PC-9 (cell line): ENCODE measurements around the gene ABTB2. TPM values are rescaled to one million over a fixed set of nuclear protein-coding genes. Genes with fewer than 3 reads are reported as not detected.
A peak's percentile ranks its signal among the peaks of the same experiment; 100 is the strongest.

Experiments used
- BruUV-seq: library from RNA; stranded (reverse); fragments of 400-500 nt; replicated peaks from 2 replicates; lab custom pipeline; 2021; lab: Mats Ljungman, UMichigan
- CTCF ChIA-PET: fragments of 300-600 bp; sonication (Branson Sonifier 250); formaldehyde crosslinking; loops from one replicate; lab custom pipeline; 2022; ENCODE audit warnings: antibody characterized with exemption; lab: Charles Lee
- POLR2A ChIA-PET: fragments of 300-600 bp; sonication (Branson Sonifier 250); formaldehyde crosslinking; loops from one replicate; lab custom pipeline; 2022; ENCODE audit warnings: antibody characterized with exemption; ENCODE audit not compliant: unreplicated experiment; lab: Charles Lee
- DNase-seq, 2 experiments: peaks; one replicate each; pipeline versions ENCODE4 v3.0.0 to v3.0.0-alpha.2; 2015 to 2022; ENCODE audit warnings: mixed read lengths in 1 of 2
- H2AFZ ChIP-seq: fragments of 200-600 bp; sonication (generic); 2 replicates; pipeline ENCODE4 v1.8.1; 2017; ENCODE audit warnings: antibody characterized with exemption
- H3F3A ChIP-seq: fragments of 200-600 bp; sonication (generic); 2 replicates; pipeline ENCODE4 v1.8.1; 2017; ENCODE audit warnings: antibody characterized with exemption, mild to moderate bottlenecking, low read depth; ENCODE audit not compliant: insufficient read depth
- H3K27ac ChIP-seq: fragments of 200-600 bp; sonication (generic); 2 replicates; pipeline ENCODE4 v1.6.1; 2016; ENCODE audit warnings: mixed run types
- H3K27me3 ChIP-seq: fragments of 200-600 bp; sonication (generic); 2 replicates; pipeline ENCODE4 v1.6.1; 2016; ENCODE audit warnings: low read depth, mixed run types; ENCODE audit not compliant: insufficient read depth
- H3K36me3 ChIP-seq: fragments of 200-600 bp; sonication (generic); 2 replicates; pipeline ENCODE4 v1.6.1; 2016; ENCODE audit warnings: low read depth, mixed run types
- H3K4me1 ChIP-seq: fragments of 200-600 bp; sonication (generic); replicated peaks from 2 replicates; pipeline ENCODE4 v1.6.1; 2016; ENCODE audit warnings: mixed run types; ENCODE audit not compliant: insufficient read depth
- H3K4me2 ChIP-seq: fragments of 200-600 bp; sonication (generic); 2 replicates; pipeline ENCODE4 v1.6.1; 2017; ENCODE audit warnings: mixed run types
- H3K4me3 ChIP-seq: fragments of 200-600 bp; sonication (generic); 2 replicates; pipeline ENCODE4 v1.6.1; 2016; ENCODE audit warnings: mixed run types
- H3K79me2 ChIP-seq: fragments of 200-600 bp; sonication (generic); 2 replicates; pipeline ENCODE4 v1.6.1; 2017; ENCODE audit warnings: low read depth, mixed run types
- H3K9me2 ChIP-seq: fragments of 200-600 bp; sonication (generic); 2 replicates; pipeline ENCODE4 v1.8.1; 2017; ENCODE audit warnings: mild to moderate bottlenecking; ENCODE audit not compliant: insufficient read depth
- H3K9me3 ChIP-seq: fragments of 200-600 bp; sonication (generic); 2 replicates; pipeline ENCODE4 v1.8.1; 2016; ENCODE audit warnings: low read depth; ENCODE audit not compliant: insufficient read depth
- H4K20me1 ChIP-seq: fragments of 200-600 bp; sonication (generic); 2 replicates; pipeline ENCODE4 v1.8.1; 2017; ENCODE audit not compliant: insufficient read depth
- EZH2 ChIP-seq: fragments of 200-600 bp; sonication (generic); IDR thresholded peaks from 2 replicates; pipeline ENCODE4 v1.8.0; 2017; ENCODE audit warnings: antibody characterized with exemption, low read depth
- intact Hi-C: fragments of 100-400 bp; cut with micrococcal nuclease; formaldehyde crosslinking; loops from one replicate; pipeline ENCODE4 v1.10.0; 2022; ENCODE audit not compliant: unreplicated experiment
- total RNA-seq: library from RNA; stranded (reverse); gene quantifications from 2 replicates; pipeline ENCODE4 v1.2.3, GENCODE V29; 2021
- TF ChIP-seq, protein P1 (sequence below): fragments of 200-600 bp; sonication (generic); conservative IDR thresholded peaks from 2 replicates; pipeline ENCODE4 v1.6.1; 2017; ENCODE audit warnings: mixed run types, antibody characterized with exemption, mild to moderate bottlenecking, moderate library complexity

The ABTB2 gene
- total RNA-seq, 1 experiment from 2014 or later = 12.9 TPM

DNA sequence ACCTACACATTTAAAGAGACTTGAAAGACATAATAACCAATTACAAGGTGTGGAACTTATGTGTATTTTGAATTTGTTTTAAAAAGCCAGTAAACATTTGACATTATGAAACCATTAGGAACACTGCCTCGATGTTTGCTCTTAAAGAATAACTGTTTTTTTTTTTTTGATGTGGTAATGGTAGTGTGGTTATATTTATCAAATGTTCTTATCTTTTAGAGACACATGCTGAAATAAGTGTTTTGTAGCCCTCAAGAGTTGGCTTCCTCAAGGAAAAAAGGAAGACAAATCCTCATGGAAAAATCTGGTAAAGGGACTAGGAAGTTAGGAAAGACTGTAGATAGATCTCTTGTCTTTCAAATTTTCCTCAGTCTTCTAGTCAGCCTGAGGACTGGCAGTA, 2.2 kb upstream of the ABTB2 start:
- no peaks in the 10 kb centered on the region for H3K36me3 ChIP-seq
- peaks cover 14% of the 10 kb centered on the region; the same call in 1 of the 2 replicates for H3F3A ChIP-seq
- no peak overlapping the region for H3K27ac ChIP-seq
- H3K79me2 ChIP-seq = peaks cover 27% of the 10 kb centered on the region
- H3K4me2 ChIP-seq = peak overlapping the region; percentile 97; the same call in 1 of the 2 replicates
- ChIA-PET POLR2A (no interaction called here), CTCF (no interaction called here)
- no peak overlapping the region for H2AFZ ChIP-seq
- TF ChIP-seq, protein P1, sequence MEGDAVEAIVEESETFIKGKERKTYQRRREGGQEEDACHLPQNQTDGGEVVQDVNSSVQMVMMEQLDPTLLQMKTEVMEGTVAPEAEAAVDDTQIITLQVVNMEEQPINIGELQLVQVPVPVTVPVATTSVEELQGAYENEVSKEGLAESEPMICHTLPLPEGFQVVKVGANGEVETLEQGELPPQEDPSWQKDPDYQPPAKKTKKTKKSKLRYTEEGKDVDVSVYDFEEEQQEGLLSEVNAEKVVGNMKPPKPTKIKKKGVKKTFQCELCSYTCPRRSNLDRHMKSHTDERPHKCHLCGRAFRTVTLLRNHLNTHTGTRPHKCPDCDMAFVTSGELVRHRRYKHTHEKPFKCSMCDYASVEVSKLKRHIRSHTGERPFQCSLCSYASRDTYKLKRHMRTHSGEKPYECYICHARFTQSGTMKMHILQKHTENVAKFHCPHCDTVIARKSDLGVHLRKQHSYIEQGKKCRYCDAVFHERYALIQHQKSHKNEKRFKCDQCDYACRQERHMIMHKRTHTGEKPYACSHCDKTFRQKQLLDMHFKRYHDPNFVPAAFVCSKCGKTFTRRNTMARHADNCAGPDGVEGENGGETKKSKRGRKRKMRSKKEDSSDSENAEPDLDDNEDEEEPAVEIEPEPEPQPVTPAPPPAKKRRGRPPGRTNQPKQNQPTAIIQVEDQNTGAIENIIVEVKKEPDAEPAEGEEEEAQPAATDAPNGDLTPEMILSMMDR = no peak
- TF ChIP-seq EZH2 = no peak
- H3K9me3 ChIP-seq = no peaks in the 10 kb centered on the region
- H3K4me1 ChIP-seq = peaks cover 25% of the 10 kb centered on the region
- no peak overlapping the region for H3K4me3 ChIP-seq
- no peak for DNase-seq
- peaks cover 18% of the 10 kb centered on the region for H4K20me1 ChIP-seq
- no peaks in the 10 kb centered on the region for H3K9me2 ChIP-seq
- BruUV-seq = no TSS peak
- H3K27me3 ChIP-seq = no peaks in the 10 kb centered on the region
- intact Hi-C loops = no loop called here

DNA sequence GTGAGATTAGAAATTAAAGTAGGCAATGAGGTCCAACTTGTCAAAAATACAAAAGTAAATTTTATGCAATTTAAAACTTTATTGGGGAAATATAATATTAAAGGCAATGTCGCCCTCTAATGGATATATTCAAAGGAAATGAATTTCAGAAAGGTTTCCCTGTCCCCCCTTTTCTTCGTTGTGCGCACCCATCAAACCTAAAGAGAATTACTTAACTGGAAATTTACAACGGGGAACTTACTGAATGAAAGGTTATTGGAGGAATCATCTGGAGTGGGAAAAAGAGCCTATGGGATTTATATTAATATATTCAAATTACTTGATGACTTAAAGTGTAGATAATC, 1.7 kb upstream of the ABTB2 start:
- Histone ChIP-seq H3K4me3 (peak overlapping the region; percentile 78; the same call in 1 of the 2 replicates), H3F3A (peaks cover 10% of the 10 kb centered on the region; the same call in 1 of the 2 replicates), H3K4me2 (peak overlapping the region; percentile 97), H3K27me3 (no peaks in the 10 kb centered on the region), H3K36me3 (no peaks in the 10 kb centered on the region), H4K20me1 (peaks cover 22% of the 10 kb centered on the region), H3K9me3 (no peaks in the 10 kb centered on the region), H3K9me2 (no peaks in the 10 kb centered on the region), H3K27ac (peak overlapping the region; percentile 67; the same call in 1 of the 2 replicates), H2AFZ (peak overlapping the region; percentile 83), H3K4me1 (peaks cover 30% of the 10 kb centered on the region), H3K79me2 (peaks cover 32% of the 10 kb centered on the region)
- POLR2A ChIA-PET = no interaction called here
- intact Hi-C loops = loop anchor here (1.0 to 2.0 kb wide), 12 partner anchors 85 to 524 kb away; partner anchors contain the start of genes CAPRIN1 and NAT10
- no TSS peak for BruUV-seq
- CTCF ChIA-PET = no interaction called here
- TF ChIP-seq, protein P1 = peak; percentile 68
- no peak for TF ChIP-seq EZH2
- no peak for DNase-seq

DNA sequence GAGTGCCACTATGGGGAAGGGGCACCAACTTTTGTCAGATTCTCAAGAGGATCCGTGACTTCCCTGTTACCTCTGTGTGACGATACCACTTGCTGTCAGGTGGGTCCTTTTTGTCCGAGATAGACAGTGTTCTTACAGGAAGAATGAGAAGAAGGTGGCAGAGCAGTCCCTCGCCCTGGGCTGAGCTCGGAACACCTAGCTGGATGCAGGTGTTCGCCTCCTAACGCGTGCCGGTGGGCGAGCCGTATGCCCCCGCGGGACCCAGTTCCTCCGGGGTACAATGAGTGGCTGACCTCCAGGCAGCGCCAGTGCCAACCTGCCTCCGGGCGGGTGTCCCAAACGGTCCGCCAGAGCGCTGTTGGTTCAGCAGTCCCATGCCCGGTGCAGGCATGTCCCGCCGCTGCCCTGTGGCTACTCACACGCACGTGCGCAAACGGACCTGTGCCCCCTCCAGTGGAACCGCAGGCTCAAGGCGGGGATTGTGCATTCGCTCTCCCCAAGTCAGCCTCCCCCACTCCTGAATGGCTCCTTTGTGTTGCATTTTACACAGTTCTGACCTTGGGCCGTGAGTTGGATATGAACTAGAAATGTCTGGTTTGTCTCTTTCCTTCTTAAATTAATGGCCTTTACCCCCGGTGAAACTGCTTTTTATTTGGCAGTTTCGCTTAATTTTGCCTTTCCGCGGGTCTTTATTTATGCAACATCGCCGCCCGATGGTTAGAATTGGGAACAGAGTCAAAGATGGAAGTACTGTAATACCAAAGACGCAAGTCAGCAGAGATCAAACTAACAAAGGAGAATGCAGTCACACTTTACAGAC, 1.1 kb upstream of the ABTB2 start:
- ChIA-PET POLR2A (interaction anchor here (0.6 to 1.0 kb wide), 4 partner anchors 10 to 166 kb away, joined by 3 to 21 read pairs (median 18); no protein-coding TSS in a partner anchor), CTCF (interaction anchor here (0.6 to 1.5 kb wide), 4 partner anchors 96 to 272 kb away, joined by 4 to 24 read pairs (median 7); no protein-coding TSS in a partner anchor)
- peak; percentile 71 to 73 for DNase-seq
- peaks cover 31% of the 10 kb centered on the region for H3K4me1 ChIP-seq
- H3K9me3 ChIP-seq = no peaks in the 10 kb centered on the region
- H3F3A ChIP-seq = peaks cover 4% of the 10 kb centered on the region; the same call in 1 of the 2 replicates
- intact Hi-C loops = loop anchor here (1.0 to 2.0 kb wide), 16 partner anchors 57 to 524 kb away; partner anchors contain the start of genes CAPRIN1 and NAT10
- H3K27me3 ChIP-seq = no peaks in the 10 kb centered on the region
- H2AFZ ChIP-seq = peak overlapping the region; percentile 83
- H3K27ac ChIP-seq = peak overlapping the region; percentile 67
- no peaks in the 10 kb centered on the region for H3K36me3 ChIP-seq
- peaks cover 38% of the 10 kb centered on the region for H3K79me2 ChIP-seq
- no peaks in the 10 kb centered on the region for H3K9me2 ChIP-seq
- peak overlapping the region; percentile 97 for H3K4me2 ChIP-seq
- peak overlapping the region; percentile 78 for H3K4me3 ChIP-seq
- TF ChIP-seq, protein P1 = peak; percentile 99
- no peak for TF ChIP-seq EZH2
- peaks cover 22% of the 10 kb centered on the region for H4K20me1 ChIP-seq
- BruUV-seq = TSS peak; percentile 73
